ENCODE results near the gene SYNGR4.

SYNGR4 gene

DNA sequence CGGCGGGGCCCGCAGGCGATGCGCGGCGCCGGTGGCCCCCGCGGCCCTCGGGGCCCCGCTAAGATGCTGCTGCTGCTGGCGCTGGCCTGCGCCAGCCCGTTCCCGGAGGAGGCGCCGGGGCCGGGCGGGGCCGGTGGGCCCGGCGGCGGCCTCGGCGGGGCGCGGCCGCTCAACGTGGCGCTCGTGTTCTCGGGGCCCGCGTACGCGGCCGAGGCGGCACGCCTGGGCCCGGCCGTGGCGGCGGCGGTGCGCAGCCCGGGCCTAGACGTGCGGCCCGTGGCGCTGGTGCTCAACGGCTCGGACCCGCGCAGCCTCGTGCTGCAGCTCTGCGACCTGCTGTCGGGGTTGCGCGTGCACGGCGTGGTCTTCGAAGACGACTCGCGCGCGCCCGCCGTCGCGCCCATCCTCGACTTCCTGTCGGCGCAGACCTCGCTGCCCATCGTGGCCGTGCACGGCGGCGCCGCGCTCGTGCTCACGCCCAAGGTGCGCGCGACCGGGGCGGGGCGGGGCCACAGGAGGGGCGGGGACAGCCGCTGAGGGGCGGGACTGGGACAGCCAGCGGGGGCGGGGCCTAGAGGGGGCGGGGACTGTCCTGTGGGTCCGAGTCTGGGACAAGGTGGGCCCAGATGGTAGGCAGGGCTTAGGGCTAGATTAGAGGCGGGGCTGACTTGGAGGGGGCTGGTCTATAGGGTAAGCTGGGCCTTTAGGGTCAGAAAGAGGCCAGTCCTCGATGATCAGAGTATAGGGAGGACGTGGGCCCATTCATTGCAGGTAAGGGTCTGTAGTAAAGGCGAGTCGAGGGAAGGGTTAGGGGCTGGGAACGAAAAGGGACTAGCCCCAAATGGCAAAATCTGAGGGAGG is 34.4 kb downstream of the SYNGR4 start:
- peak overlapping the region; percentile 50 for H3K4me3 ChIP-seq (ENCODE audit: control insufficient read depth, low read depth, low read length)
- TF ChIP-seq, protein P1, sequence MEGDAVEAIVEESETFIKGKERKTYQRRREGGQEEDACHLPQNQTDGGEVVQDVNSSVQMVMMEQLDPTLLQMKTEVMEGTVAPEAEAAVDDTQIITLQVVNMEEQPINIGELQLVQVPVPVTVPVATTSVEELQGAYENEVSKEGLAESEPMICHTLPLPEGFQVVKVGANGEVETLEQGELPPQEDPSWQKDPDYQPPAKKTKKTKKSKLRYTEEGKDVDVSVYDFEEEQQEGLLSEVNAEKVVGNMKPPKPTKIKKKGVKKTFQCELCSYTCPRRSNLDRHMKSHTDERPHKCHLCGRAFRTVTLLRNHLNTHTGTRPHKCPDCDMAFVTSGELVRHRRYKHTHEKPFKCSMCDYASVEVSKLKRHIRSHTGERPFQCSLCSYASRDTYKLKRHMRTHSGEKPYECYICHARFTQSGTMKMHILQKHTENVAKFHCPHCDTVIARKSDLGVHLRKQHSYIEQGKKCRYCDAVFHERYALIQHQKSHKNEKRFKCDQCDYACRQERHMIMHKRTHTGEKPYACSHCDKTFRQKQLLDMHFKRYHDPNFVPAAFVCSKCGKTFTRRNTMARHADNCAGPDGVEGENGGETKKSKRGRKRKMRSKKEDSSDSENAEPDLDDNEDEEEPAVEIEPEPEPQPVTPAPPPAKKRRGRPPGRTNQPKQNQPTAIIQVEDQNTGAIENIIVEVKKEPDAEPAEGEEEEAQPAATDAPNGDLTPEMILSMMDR (IDR thresholded peaks at IDR 0.05; ENCODE audit: control insufficient read depth, insufficient read depth, low read depth, low read length, missing control alignments): no peak
- DNase-seq (ENCODE audit: low read depth): no peak

DNA sequence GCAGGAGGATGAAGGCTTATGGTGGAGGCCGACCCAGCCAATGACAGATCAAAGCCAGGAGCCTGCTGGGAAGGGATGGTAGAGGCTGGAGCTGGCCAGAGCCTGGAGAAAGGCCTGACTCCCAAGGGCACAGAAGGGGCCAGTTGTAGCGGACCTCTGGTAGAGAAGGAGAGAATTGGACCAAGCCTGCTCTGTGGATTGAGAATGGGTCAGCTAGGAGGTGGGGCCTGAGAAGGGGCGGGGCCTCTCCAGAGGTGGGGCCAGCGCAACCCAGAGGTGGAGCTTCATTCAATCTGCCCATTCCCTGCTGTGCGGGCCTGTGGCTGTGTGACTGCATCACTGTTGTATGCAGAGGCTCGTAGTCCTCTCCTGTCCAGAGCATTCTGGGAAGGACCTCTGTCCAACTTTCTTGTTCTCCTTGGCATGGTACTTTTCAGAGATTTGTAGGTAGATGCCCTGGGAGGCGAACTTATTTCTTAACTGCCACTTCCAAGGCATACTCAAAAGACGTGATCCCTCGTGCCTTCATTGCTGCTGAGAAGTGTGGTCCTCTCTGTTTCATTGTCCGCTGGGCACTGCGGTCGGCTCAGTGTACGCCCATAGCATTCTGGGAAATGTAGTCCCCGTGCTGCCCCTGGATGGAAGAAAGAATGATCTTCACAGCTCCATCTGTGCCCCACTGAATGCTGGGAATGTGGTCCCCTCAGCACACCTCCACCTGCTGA is 36.0 kb downstream of the SYNGR4 start:
- TF ChIP-seq, protein P1 (IDR thresholded peaks at IDR 0.05; ENCODE audit: control insufficient read depth, insufficient read depth, low read depth, low read length, missing control alignments): no peak
- DNase-seq (ENCODE audit: low read depth): no peak
- peak overlapping the region; percentile 14 for H3K4me3 ChIP-seq (ENCODE audit: control insufficient read depth, low read depth, low read length)

DNA sequence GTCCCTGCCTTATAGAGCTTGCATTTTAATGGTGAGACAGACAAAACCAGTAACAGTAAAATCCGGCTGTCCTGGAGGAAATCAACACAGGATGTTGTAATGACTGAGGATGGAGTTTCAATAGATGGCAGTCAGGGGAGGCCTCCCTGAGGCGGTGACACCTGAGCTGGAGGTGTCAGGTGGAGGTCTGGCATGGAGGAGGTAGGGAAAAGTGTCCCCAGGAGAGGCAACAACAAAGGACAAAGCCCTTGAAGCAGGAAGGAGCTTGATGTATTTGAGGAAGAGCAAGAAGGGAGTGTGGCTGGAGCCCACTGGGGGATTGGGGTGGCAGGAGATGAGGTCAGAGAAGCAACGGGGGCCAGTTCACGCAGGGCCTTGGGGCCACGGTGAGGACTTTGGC is 37.1 kb downstream of the SYNGR4 start:
- DNase-seq (ENCODE audit: low read depth): no peak
- TF ChIP-seq, protein P1 (IDR thresholded peaks at IDR 0.05; ENCODE audit: control insufficient read depth, insufficient read depth, low read depth, low read length, missing control alignments): no peak
- H3K4me3 ChIP-seq (ENCODE audit: control insufficient read depth, low read depth, low read length): no peak overlapping the region

DNA sequence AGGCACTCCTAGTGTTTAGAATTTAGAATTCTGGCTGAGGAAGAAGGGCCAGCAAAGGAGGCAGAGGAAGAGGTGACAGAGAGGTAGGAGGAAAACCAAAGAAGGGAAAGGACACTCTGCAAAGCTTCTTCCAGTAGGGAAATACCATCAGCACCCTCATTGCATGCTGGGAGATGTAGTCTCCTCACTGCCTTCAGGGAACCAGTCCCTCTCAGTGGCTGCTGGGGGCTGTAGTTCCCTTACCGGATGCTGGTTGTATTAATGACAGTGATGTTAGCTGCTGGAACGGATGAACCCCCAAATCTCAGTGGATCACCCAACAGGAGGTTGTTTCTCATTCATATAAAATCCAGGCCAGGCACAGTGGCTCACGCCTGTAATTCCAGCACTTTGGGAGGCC is 39.4 kb downstream of the SYNGR4 start:
- no peak overlapping the region for H3K4me3 ChIP-seq (ENCODE audit: control insufficient read depth, low read depth, low read length)
- TF ChIP-seq, protein P1 (IDR thresholded peaks at IDR 0.05; ENCODE audit: control insufficient read depth, insufficient read depth, low read depth, low read length, missing control alignments): no peak
- DNase-seq (ENCODE audit: low read depth): no peak

DNA sequence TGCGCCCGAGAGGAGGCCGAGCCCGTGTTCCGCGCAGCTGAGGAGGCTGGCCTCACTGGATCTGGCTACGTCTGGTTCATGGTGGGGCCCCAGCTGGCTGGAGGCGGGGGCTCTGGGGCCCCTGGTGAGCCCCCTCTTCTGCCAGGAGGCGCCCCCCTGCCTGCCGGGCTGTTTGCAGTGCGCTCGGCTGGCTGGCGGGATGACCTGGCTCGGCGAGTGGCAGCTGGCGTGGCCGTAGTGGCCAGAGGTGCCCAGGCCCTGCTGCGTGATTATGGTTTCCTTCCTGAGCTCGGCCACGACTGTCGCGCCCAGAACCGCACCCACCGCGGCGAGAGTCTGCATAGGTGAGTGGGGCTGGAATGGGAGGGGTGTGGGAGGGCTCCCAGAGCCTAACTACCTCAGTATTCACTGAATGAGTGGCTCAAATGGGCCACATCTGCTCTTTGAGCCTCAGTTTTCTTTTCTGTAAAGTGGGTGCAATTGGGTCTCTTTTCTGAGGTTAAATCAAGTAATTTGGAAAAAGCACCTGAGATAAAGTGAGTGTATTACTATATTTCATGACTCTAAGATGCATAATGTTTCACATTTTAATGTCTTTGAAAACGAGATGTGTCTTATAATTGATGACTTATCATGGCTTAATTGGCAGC is 41.0 kb downstream of the SYNGR4 start:
- no peak overlapping the region for H3K4me3 ChIP-seq (ENCODE audit: control insufficient read depth, low read depth, low read length)
- TF ChIP-seq, protein P1 (IDR thresholded peaks at IDR 0.05; ENCODE audit: control insufficient read depth, insufficient read depth, low read depth, low read length, missing control alignments): no peak
- no peak for DNase-seq (ENCODE audit: low read depth)

DNA sequence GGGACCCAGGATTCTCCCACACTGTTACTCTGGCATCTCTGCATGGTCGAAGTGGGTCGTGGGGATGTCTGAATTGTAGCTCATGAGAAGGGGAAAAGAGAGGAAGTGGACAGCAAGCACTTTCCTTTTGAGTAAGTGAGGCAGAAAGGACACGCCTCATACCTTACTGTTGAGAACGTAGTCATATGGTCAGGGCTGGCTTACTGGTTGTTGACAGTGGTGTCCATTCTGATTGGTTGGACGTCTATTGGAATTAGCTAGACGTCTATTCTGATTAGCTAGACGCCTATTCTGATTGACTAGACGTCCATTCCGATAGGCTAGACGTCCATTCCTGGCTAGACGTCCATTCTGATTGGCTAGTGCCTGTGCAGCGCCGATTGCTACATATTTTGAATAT is 41.7 kb downstream of the SYNGR4 start:
- no peak for DNase-seq (ENCODE audit: low read depth)
- H3K4me3 ChIP-seq (ENCODE audit: control insufficient read depth, low read depth, low read length): no peak overlapping the region
- TF ChIP-seq, protein P1 (IDR thresholded peaks at IDR 0.05; ENCODE audit: control insufficient read depth, insufficient read depth, low read depth, low read length, missing control alignments): no peak

Measured in AG09309 (cell line).